Neural cell (in vitro differentiated cells): Measurements from ENCODE around the gene CYGB. TPM values are rescaled to one million over a fixed set of nuclear protein-coding genes. Genes with fewer than 3 reads are reported as not detected.

ENCODE experiments used
- H2AFZ ChIP-seq: fragments of 200-600, 300-800 bp; sonication (generic), shearing (Covaris generic); 2 replicates; pipeline ENCODE4 v1.6.0; 2014; ENCODE audit warnings: low read depth, mild to moderate bottlenecking, antibody characterized with exemption, low read length, moderate library complexity
- H3F3A ChIP-seq: fragments of 200-600 bp; shearing (Covaris generic); 2 replicates; pipeline ENCODE4 v1.6.1; 2016; ENCODE audit warnings: mild to moderate bottlenecking, moderate library complexity, mixed read lengths, antibody characterized with exemption, low read length; ENCODE audit not compliant: insufficient read depth, poor library complexity, severe bottlenecking
- H3K27ac ChIP-seq: fragments of 200-600, 300-800 bp; sonication (generic), shearing (Covaris generic); 2 replicates; pipeline ENCODE4 v1.5.1; 2014; ENCODE audit warnings: mild to moderate bottlenecking, low read length, moderate library complexity
- H3K27me3 ChIP-seq: fragments of 300-800, 200-600 bp; sonication (generic), shearing (Covaris generic); 2 replicates; pipeline ENCODE4 v1.6.0; 2014; ENCODE audit warnings: mild to moderate bottlenecking, low read depth, low read length, moderate library complexity; ENCODE audit not compliant: insufficient read depth
- H3K36me3 ChIP-seq: fragments of 300-800, 200-600 bp; sonication (generic), shearing (Covaris generic); 2 replicates; pipeline ENCODE4 v1.5.1; 2014; ENCODE audit warnings: mild to moderate bottlenecking, antibody characterized with exemption, low read length, moderate library complexity; ENCODE audit not compliant: insufficient read depth
- H3K4me2 ChIP-seq: fragments of 300-800, 200-600 bp; sonication (generic), shearing (Covaris generic); 2 replicates; pipeline ENCODE4 v1.6.0; 2014; ENCODE audit warnings: mild to moderate bottlenecking, low read length
- H3K4me3 ChIP-seq: fragments of 300-800, 200-600 bp; sonication (generic), shearing (Covaris generic); 2 replicates; pipeline ENCODE4 v1.5.1; 2014; ENCODE audit warnings: mild to moderate bottlenecking, low read length, moderate library complexity
- H3K79me2 ChIP-seq: fragments of 200-600 bp; shearing (Covaris generic); replicated peaks from 2 replicates; pipeline ENCODE4 v1.6.0; 2014; ENCODE audit warnings: mild to moderate bottlenecking, low read length, moderate library complexity; ENCODE audit not compliant: insufficient read depth
- H3K9ac ChIP-seq: fragments of 300-800, 200-600 bp; sonication (generic), shearing (Covaris generic); 2 replicates; pipeline ENCODE4 v1.6.1; 2016; ENCODE audit warnings: mild to moderate bottlenecking, low read length, mixed read lengths
- H3K9me2 ChIP-seq: fragments of 200-600 bp; shearing (Covaris generic); 2 replicates; pipeline ENCODE4 v1.6.1; 2016; ENCODE audit warnings: mild to moderate bottlenecking, low read length, mixed read lengths; ENCODE audit not compliant: insufficient read depth
- H3K9me3 ChIP-seq: fragments of 200-600, 300-800 bp; sonication (generic), shearing (Covaris generic); 2 replicates; pipeline ENCODE4 v1.6.1; 2016; ENCODE audit warnings: mild to moderate bottlenecking, mixed run types, low read length, moderate library complexity, mixed read lengths
- H4K20me1 ChIP-seq: fragments of 200-600 bp; shearing (Covaris generic); 2 replicates; pipeline ENCODE4 v1.6.1; 2016; ENCODE audit warnings: mild to moderate bottlenecking, mixed run types; ENCODE audit not compliant: insufficient read depth
- EP300 ChIP-seq: fragments of 450-650 bp; conservative IDR thresholded peaks from 2 replicates; pipeline ENCODE4 v1.6.1; 2014; ENCODE audit warnings: antibody characterized with exemption, mild to moderate bottlenecking, moderate library complexity; ENCODE audit not compliant: poor library complexity, severe bottlenecking
- EZH2 ChIP-seq: fragments of 200-600, 300-800 bp; shearing (Covaris generic), sonication (generic); IDR thresholded peaks from 2 replicates; pipeline ENCODE4 v1.6.1; 2014; ENCODE audit warnings: antibody characterized with exemption, low read length, borderline replicate concordance, mild to moderate bottlenecking; ENCODE audit not compliant: insufficient read depth, poor library complexity, severe bottlenecking
- MXI1 ChIP-seq: fragments of 450-650 bp; conservative IDR thresholded peaks from 2 replicates; pipeline ENCODE4 v1.6.1; 2014; ENCODE audit warnings: antibody characterized with exemption, mild to moderate bottlenecking; ENCODE audit not compliant: poor library complexity, severe bottlenecking
- POLR2AphosphoS5 ChIP-seq: IDR thresholded peaks from 2 replicates; pipeline ENCODE4 v1.6.1; 2012
- RAD21 ChIP-seq: fragments of 450-650 bp; conservative IDR thresholded peaks from 2 replicates; pipeline ENCODE4 v1.6.1; 2014; ENCODE audit warnings: antibody characterized with exemption, mild to moderate bottlenecking, moderate library complexity
- REST ChIP-seq: IDR thresholded peaks from 2 replicates; pipeline ENCODE4 v1.6.1; 2012; ENCODE audit warnings: borderline replicate concordance
- SMC3 ChIP-seq: fragments of 450-650 bp; conservative IDR thresholded peaks from 2 replicates; pipeline ENCODE4 v1.6.1; 2014; ENCODE audit warnings: antibody characterized with exemption, mild to moderate bottlenecking, moderate library complexity; ENCODE audit not compliant: poor library complexity
- TAF1 ChIP-seq: IDR thresholded peaks from 2 replicates; pipeline ENCODE4 v1.6.1; 2012; ENCODE audit warnings: low read depth
- polyA plus RNA-seq: library from polyadenylated mRNA; depleted of rRNA; stranded (reverse); fragments of >200 nt; gene quantifications from 2 replicates; pipeline ENCODE4 v1.2.3, GENCODE V29; 2014
- TF ChIP-seq, protein P1 (sequence below): fragments of 450-650 bp; IDR thresholded peaks from 2 replicates; pipeline ENCODE4 v1.5.1; 2014; ENCODE audit warnings: antibody characterized with exemption, mild to moderate bottlenecking, moderate library complexity; ENCODE audit not compliant: poor library complexity, severe bottlenecking

Gene CYGB
- polyA plus RNA-seq, 1 donor from 2014 or later, result 12.9 TPM

- no peaks in the 10 kb centered on the region for H3K36me3 ChIP-seq
- H3K4me3 ChIP-seq, result no peak overlapping the region
Observed at GRCh38 chr17:76570877-76571471, 33.5 kb upstream of the CYGB start.

GRCh38 chr17:76570457-76570856 is 32.9 kb upstream of the CYGB start:
- TF ChIP-seq POLR2AphosphoS5 (no peak), TAF1 (no peak), MXI1 (no peak), EZH2 (no peak), REST (no peak), SMC3 (no peak), RAD21 (no peak), EP300 (no peak)
- TF ChIP-seq, protein P1, sequence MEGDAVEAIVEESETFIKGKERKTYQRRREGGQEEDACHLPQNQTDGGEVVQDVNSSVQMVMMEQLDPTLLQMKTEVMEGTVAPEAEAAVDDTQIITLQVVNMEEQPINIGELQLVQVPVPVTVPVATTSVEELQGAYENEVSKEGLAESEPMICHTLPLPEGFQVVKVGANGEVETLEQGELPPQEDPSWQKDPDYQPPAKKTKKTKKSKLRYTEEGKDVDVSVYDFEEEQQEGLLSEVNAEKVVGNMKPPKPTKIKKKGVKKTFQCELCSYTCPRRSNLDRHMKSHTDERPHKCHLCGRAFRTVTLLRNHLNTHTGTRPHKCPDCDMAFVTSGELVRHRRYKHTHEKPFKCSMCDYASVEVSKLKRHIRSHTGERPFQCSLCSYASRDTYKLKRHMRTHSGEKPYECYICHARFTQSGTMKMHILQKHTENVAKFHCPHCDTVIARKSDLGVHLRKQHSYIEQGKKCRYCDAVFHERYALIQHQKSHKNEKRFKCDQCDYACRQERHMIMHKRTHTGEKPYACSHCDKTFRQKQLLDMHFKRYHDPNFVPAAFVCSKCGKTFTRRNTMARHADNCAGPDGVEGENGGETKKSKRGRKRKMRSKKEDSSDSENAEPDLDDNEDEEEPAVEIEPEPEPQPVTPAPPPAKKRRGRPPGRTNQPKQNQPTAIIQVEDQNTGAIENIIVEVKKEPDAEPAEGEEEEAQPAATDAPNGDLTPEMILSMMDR, result no peak
- H3K27me3 ChIP-seq, result no peaks in the 10 kb centered on the region
- no peaks in the 10 kb centered on the region for H3K9me3 ChIP-seq
- H3K27ac ChIP-seq, result no peak overlapping the region
- no peak overlapping the region for H2AFZ ChIP-seq
- H3K36me3 ChIP-seq, result no peaks in the 10 kb centered on the region
- no peaks in the 10 kb centered on the region for H4K20me1 ChIP-seq
- H3K9ac ChIP-seq, result no peak overlapping the region
- H3K4me3 ChIP-seq, result no peak overlapping the region
- H3K9me2 ChIP-seq, result no peaks in the 10 kb centered on the region
- H3F3A ChIP-seq, result no peaks in the 10 kb centered on the region
- H3K79me2 ChIP-seq, result no peaks in the 10 kb centered on the region
- H3K4me2 ChIP-seq, result no peak overlapping the region

More at GRCh38 chr17:76570877-76571471, 33.5 kb upstream of the CYGB start:
- H3K79me2 ChIP-seq, result no peaks in the 10 kb centered on the region
- TF ChIP-seq RAD21 (no peak), MXI1 (no peak), EZH2 (no peak), SMC3 (no peak)
- TF ChIP-seq, protein P1, result no peak
- H3K27ac ChIP-seq, result no peak overlapping the region
- no peak overlapping the region for H2AFZ ChIP-seq
- H3K9me3 ChIP-seq, result no peaks in the 10 kb centered on the region
- no peaks in the 10 kb centered on the region for H3K27me3 ChIP-seq
- no peaks in the 10 kb centered on the region for H3K9me2 ChIP-seq
- H3K9ac ChIP-seq, result no peak overlapping the region
- no peak overlapping the region for H3K4me2 ChIP-seq
- H3F3A ChIP-seq, result no peaks in the 10 kb centered on the region
- no peaks in the 10 kb centered on the region for H4K20me1 ChIP-seq
